ENCODE results near the gene MCM5.
"Not testable (repeated sequence)": the region's sequence is repeated elsewhere in the genome, so short reads cannot be mapped to it uniquely, and the experiment has no call there.

MCM5 gene

GRCh38 chr22:35434061-35434710 is 34.2 kb downstream of the MCM5 start:
- no peak for DNase-seq

DNA sequence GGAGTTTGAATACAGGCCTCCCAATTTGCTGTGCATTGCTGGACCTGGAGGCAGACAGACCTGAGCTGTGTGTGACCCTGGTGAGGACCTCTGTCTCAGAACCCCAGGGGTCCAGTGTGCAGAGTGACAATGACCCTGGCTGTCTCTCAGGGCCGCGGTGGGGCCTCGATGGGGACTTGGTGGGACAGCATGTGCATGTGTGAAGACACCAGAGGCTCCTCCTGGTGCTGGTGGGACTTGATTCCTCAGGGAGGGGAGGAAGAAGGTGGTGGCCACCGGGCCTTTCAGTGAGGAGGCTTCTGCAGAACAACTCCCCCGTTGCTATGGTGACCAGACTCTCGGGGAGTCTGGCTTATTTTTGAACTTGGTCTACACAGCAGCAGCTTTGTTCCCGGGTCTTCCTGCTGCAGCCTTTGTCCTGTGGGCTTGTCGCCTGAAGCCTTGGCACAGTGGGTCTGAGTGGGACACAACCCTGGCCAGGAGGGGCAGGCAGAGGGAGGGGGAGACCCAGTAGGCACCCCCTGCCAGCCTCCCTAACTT is 35.3 kb downstream of the MCM5 start:
- DNase-seq, result no peak

DNA sequence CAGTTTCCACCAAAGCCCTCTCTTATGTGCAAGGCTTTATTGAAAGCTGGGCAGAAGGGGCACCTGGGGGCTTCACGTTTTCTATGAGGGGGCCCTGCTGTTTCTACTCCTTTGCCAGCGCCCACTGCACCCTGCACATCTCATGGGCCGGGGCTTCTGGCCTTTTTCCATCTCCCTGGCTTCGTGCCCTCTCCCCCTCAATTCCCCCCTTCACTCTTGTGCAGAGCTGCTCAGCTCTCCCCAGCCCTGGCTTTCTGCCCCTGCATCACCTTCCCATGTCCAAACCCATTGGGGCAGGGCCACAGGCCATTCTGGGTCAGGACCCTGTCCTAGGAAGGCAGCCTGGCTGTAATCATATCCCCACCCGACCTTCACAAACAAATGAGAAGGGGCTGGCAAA is 36.5 kb downstream of the MCM5 start:
- DNase-seq, result no peak

DNA sequence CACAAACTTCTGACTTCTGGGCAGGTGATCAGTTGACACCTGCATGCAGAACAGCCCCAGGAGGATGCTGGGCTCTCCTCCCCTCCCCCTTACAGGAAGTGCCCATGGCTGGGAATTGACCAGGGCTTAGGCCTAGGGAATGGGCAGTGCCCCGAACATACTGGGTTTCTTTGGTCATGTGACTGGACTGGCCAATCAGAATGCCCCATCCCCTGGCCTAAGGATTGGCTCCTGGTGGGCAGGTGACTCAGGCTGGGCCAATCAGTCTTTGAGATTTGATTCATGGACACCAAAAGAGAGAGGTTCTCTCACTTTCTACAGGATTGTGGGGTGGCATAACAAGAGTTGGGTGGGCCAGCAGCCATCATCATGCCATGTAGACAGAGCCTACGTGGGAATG is 37.1 kb downstream of the MCM5 start:
- DNase-seq, result no peak

- not testable (repeated sequence) for DNase-seq
Measured at GRCh38 chr22:35438673-35439364, 38.9 kb downstream of the MCM5 start.

- DNase-seq, result no peak
Measured at GRCh38 chr22:35439365-35439717, 39.4 kb downstream of the MCM5 start.

- no peak for DNase-seq
Measured at GRCh38 chr22:35440129-35440528, 40.2 kb downstream of the MCM5 start.

- DNase-seq, result no peak
Measured at GRCh38 chr22:35441489-35442100, 41.7 kb downstream of the MCM5 start.

GRCh38 chr22:35442471-35442870 is 42.5 kb downstream of the MCM5 start:
- no peak for DNase-seq

DNA sequence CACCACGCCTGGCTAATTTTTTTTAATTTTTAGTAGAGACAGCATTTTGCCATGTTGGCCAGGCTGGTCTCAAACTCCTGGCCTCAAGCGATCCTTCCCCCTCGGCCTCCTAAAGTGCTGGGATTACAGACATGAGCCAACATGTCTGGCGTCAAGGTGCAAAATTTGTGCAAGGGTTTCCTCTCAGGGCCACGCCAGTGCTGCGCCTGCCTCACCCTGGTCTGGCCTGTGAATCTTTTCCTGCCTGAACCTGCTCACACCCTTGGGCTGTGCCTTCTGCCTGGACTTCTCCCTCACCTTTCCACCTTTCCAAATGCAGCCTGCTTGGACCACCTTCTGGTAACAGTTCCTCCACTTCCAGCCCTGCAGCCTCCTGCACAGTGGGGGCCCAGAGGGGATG is 43.4 kb downstream of the MCM5 start:
- no peak for DNase-seq

- DNase-seq, result no peak
Measured at GRCh38 chr22:35443790-35444684, 44.1 kb downstream of the MCM5 start.

DNA sequence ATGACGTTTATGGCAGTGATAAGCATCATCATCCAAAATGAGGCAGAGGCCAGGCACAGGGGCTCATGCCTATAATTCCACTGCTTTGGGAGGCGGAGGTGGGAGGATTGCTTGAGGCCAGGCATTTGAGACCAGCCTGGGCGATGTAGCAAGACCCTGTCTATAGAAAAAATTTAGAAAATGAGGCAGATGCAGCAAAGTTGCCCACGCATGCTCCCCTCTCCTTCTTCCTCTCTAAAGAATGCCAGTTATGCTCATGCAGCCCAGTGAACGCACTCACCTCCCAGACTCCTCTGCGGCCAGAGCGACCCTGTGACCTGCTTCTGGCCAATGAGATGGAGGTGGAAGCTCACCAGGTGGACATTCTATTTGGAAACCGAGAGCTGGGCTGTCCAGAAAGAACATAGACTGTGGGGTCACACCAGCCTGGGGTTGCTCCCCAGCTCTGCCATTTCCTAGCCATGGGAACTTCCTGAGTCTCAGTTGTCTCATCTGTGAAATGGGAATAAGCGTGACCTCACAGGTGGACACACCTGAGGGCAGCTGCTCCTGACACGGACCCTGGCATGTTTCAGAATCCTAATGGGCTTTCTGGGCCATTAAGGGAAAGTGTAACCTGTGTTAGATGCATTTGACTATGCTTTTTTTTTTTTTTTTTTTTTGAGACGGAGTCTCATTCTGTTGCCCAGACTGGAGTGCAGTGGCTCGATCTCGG is 44.9 kb downstream of the MCM5 start:
- DNase-seq, result no peak

GRCh38 chr22:35445933-35446332 is 46.0 kb downstream of the MCM5 start:
- DNase-seq, result no peak

GRCh38 chr22:35446365-35446764 is 46.4 kb downstream of the MCM5 start:
- DNase-seq, result no peak

GRCh38 chr22:35448523-35448922 is 48.6 kb downstream of the MCM5 start:
- DNase-seq, result no peak

GRCh38 chr22:35449829-35450689 is 50.1 kb downstream of the MCM5 start:
- DNase-seq, result no peak

- DNase-seq, result no peak
Measured at GRCh38 chr22:35450824-35451569, 51.1 kb downstream of the MCM5 start.

DNA sequence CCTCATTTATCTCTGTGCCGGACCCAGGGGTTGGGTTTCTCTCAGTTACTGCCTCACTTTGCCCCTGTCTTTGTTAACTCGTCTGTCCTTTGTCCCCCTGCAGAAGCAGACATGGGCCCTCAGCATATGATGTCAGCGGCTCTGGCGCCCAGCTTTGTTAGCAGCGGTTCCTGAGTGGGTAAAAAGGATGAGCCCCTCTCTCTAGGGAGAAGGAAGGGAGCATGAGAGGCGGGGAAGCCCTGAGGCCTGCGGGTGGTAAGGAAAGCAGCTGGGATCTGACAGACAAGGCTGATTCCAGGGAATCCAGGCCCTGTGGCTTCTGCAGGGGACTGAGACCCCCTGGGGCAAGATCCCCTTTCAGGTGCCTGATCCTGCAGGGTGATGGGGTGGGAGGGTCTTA is 51.7 kb downstream of the MCM5 start:
- DNase-seq, result no peak

- no peak for DNase-seq
Measured at GRCh38 chr22:35452351-35452781, 52.4 kb downstream of the MCM5 start.

Data from NCI-H1436 (cell line).